H1 (cell line): Measurements from ENCODE around the gene CFAP58. TPM values are rescaled to one million over a fixed set of nuclear protein-coding genes. Genes with fewer than 3 reads are reported as not detected.

Experiments
- ATF2 ChIP-seq: IDR thresholded peaks from 2 replicates; pipeline ENCODE4 v1.6.1; 2012; ENCODE audit warnings: low read length, inconsistent platforms
- BRCA1 ChIP-seq: IDR thresholded peaks from 2 replicates; pipeline ENCODE4 v1.6.1; 2012; ENCODE audit warnings: low read depth, low read length, improper control_type of control experiment
- CBX8 ChIP-seq: fragments of 300-800, 300-1000 bp; sonication (generic); IDR thresholded peaks from 2 replicates; pipeline ENCODE4 v1.7.1; 2016; ENCODE audit warnings: low read depth, low read length, borderline replicate concordance
- EZH2 ChIP-seq: fragments of 200-600 bp; sonication (generic); IDR thresholded peaks from 2 replicates; pipeline ENCODE4 v1.7.1; 2012; ENCODE audit warnings: low read depth, mild to moderate bottlenecking, moderate library complexity, low read length, inconsistent platforms; ENCODE audit not compliant: severe bottlenecking
- NANOG ChIP-seq: IDR thresholded peaks from 2 replicates; pipeline ENCODE4 v1.6.1; 2011; ENCODE audit warnings: low read length, low read depth, mild to moderate bottlenecking, inconsistent platforms; ENCODE audit not compliant: insufficient read depth, poor library complexity, severe bottlenecking
- SIN3A ChIP-seq, 2 experiments: IDR thresholded peaks in 1 of 2; conservative IDR thresholded peaks in 1 of 2; 2 replicates each; pipeline ENCODE4 v1.6.1; 2011 to 2012; ENCODE audit warnings: low read length in 2 of 2, improper control_type of control experiment in 1 of 2, low read depth in 1 of 2, mild to moderate bottlenecking in 1 of 2
- SUZ12 ChIP-seq: fragments of 200-600 bp; sonication (generic); IDR thresholded peaks from 2 replicates; pipeline ENCODE4 v1.6.1; 2012; ENCODE audit warnings: mild to moderate bottlenecking, inconsistent platforms, low read length, moderate library complexity, mixed read lengths
- polyA plus RNA-seq, 7 experiments: library from polyadenylated mRNA; depleted of rRNA in 3 of 7; stranded (reverse) in 5 of 7; unstranded in 2 of 7; fragments of >200 nt in 5 of 7; fragments of 200-250 nt in 2 of 7; gene quantifications; 1 replicate in 5 of 7; 2 replicates in 1 of 7; 4 replicates in 1 of 7; pipeline versions ENCODE4 v1.2.1 to v1.2.3, GENCODE V29; 2011 to 2013; ENCODE audit warnings: missing spikeins in 2 of 7, mixed read lengths in 2 of 7
- total RNA-seq: library from RNA; stranded (reverse); fragmentation: NEBNext Ultra II Directional; extraction: Animal tissue kit (Norgen Biotek cat#: 25700); gene quantifications from 2 replicates; pipeline ENCODE4 v1.2.1, GENCODE V29; 2021

The CFAP58 gene
- total and polyA plus RNA-seq, 2 of the 8 experiments (the other 6 are each of a cell fraction or from before 2014, with no cell fraction given) = 0.32 to 0.71 TPM

DNA sequence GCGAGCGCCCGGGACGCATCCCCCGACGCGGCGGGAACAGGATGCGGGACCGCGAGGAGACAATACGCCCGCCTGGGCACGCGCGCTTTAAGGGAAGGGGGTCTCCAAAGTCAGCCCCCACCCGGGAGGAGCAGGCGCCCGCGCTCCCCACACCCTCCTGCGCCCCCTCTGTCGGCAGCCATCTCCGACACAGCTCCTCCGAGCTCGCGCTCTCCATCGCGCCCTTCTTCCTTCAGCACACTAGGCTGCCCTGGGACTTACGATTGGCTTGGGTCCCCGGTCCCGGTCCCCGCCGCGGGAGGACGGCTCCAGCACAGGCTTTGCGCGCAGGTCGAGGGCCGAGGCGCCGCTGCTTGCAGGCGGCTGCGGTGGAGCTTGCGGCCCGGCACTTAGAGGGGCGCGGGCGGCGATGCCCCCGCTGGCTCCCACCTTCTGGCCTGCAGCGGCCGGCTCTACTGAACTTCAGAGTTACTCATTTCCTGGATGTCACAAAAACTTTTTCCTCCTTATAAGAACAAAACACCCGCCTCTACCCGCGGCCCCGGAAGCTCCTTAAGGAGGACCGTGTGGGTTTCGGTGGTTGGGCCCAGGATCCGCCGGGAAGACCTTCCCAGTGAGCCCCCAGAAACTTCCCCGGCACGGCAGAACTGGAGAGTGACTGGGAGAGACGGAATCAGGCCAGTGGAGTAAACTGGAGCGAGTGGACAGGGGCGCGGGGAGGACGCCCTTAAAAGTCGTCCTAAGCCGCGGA lies 15.5 kb upstream of the CFAP58 start, which contains the start of gene ITPRIP (continued):
- TF ChIP-seq SIN3A (conservative IDR thresholded peaks at IDR 0.05 in 1 of 2, IDR thresholded peaks at IDR 0.05 in 1 of 2; ENCODE audit: low read depth in 1 of 2, low read length in 2 of 2) = no peak
- TF ChIP-seq SUZ12 = no peak
- no peak for TF ChIP-seq CBX8
- no peak for TF ChIP-seq NANOG
- TF ChIP-seq BRCA1 = no peak
- no peak for TF ChIP-seq EZH2
- no peak for TF ChIP-seq ATF2
